K562 (cell line): Measurements from ENCODE around the gene C2orf81. TPM values are rescaled to one million over a fixed set of nuclear protein-coding genes. Genes with fewer than 3 reads are reported as not detected.

Experiments used
- BCL6 ChIP-seq: fragments of 250-450 bp; sonication (Bioruptor Pico); IDR thresholded peaks from 2 replicates; pipeline ENCODE4 v1.4.0; 2020
- CBX5 ChIP-seq: IDR thresholded peaks from 2 replicates; pipeline ENCODE4 v1.6.1; 2014; ENCODE audit warnings: low read depth, borderline replicate concordance
- CCAR2 ChIP-seq: fragments of 200-400 bp; formaldehyde crosslinking; IDR thresholded peaks from 2 replicates; pipeline ENCODE4 v1.6.1; 2017; ENCODE audit warnings: mild to moderate bottlenecking, low read depth, low read length
- CREB1 ChIP-seq, 2 experiments: sonication (generic) in 1 of 2; formaldehyde crosslinking in 1 of 2; IDR thresholded peaks; 2 replicates each; pipeline versions ENCODE4 v1.6.1 to v1.8.0; 2012 to 2022; ENCODE audit warnings: inconsistent platforms in 1 of 2, mild to moderate bottlenecking in 1 of 2, missing genetic modification reagents in 1 of 2, moderate library complexity in 1 of 2
- EZH2 ChIP-seq: IDR thresholded peaks from 2 replicates; pipeline ENCODE4 v1.6.1; 2012; ENCODE audit warnings: low read depth, mild to moderate bottlenecking, inconsistent platforms, low read length, borderline replicate concordance
- FIP1L1 ChIP-seq: fragments of 200-400 bp; formaldehyde crosslinking; IDR thresholded peaks from 2 replicates; pipeline ENCODE4 v1.6.1; 2018; ENCODE audit warnings: mild to moderate bottlenecking, low read depth, low read length; ENCODE audit not compliant: poor library complexity, severe bottlenecking
- FOSL1 ChIP-seq: fragments of 200-800 bp; sonication (Bioruptor generic); conservative IDR thresholded peaks from 2 replicates; pipeline ENCODE4 v1.6.1; 2016; ENCODE audit warnings: missing genetic modification characterization, missing compliant biosample characterization
- GTF2A2 ChIP-seq: IDR thresholded peaks from 2 replicates; pipeline ENCODE4 v1.6.1; 2016; ENCODE audit warnings: mild to moderate bottlenecking, missing genetic modification characterization, missing compliant biosample characterization
- PTRF ChIP-seq: fragments of 450-650 bp; IDR thresholded peaks from 2 replicates; pipeline ENCODE4 v1.6.1; 2016; ENCODE audit warnings: mild to moderate bottlenecking, missing genetic modification characterization, missing compliant biosample characterization
- SAFB ChIP-seq: fragments of 200-400 bp; formaldehyde crosslinking; IDR thresholded peaks from 2 replicates; pipeline ENCODE4 v1.6.1; 2017; ENCODE audit warnings: low read depth, low read length, borderline replicate concordance
- ZNF224 ChIP-seq: sonication (generic); formaldehyde crosslinking; IDR thresholded peaks from 2 replicates; pipeline ENCODE4 v1.8.0; 2022; ENCODE audit warnings: mild to moderate bottlenecking, missing genetic modification reagents
- polyA plus RNA-seq, 8 experiments: library from polyadenylated mRNA; depleted of rRNA in 4 of 8; stranded (reverse) in 5 of 8; unstranded in 3 of 8; fragments of >200 nt; fragmentation: Nextera tagmentation in 2 of 8; fragmentation: Illumina TruSeq in 1 of 8; extraction: Ambion mirVana in 2 of 8; extraction: Trizol in 1 of 8; gene quantifications; 2 replicates each; pipeline versions ENCODE4 v1.2.1 to v1.2.3, GENCODE V29; 2011 to 2014; ENCODE audit warnings: inconsistent platforms in 1 of 8, missing spikeins in 1 of 8
- total RNA-seq, 7 experiments: library from RNA; depleted of rRNA in 6 of 7; stranded (reverse); fragments of >200 nt in 6 of 7; fragmentation: Illumina TruSeq in 2 of 7; extraction: Trizol in 2 of 7; gene quantifications; 2 replicates each; pipeline versions ENCODE4 v1.2.1 to v1.2.3, GENCODE V29; 2011 to 2021; ENCODE audit warnings: low replicate concordance in 1 of 7
- TF ChIP-seq, protein P1 (sequence below): sonication (generic); formaldehyde crosslinking; IDR thresholded peaks from 2 replicates; pipeline ENCODE4 v1.8.0; 2022; ENCODE audit warnings: mild to moderate bottlenecking, missing genetic modification reagents
- TF ChIP-seq, protein P2 (sequence below): fragments of 250-450 bp; sonication (Bioruptor Pico); IDR thresholded peaks from 2 replicates; pipeline ENCODE4 v1.5.0; 2020; ENCODE audit warnings: mild to moderate bottlenecking
- TF ChIP-seq, protein P3 (sequence below): sonication (generic); formaldehyde crosslinking; IDR thresholded peaks from 2 replicates; pipeline ENCODE4 v1.8.0; 2022; ENCODE audit warnings: mild to moderate bottlenecking, missing genetic modification reagents
- TF ChIP-seq, protein P4 (sequence below): sonication (generic); formaldehyde crosslinking; IDR thresholded peaks from 2 replicates; pipeline ENCODE4 v1.9.0; 2022; ENCODE audit warnings: mild to moderate bottlenecking, missing genetic modification reagents
- TF ChIP-seq, protein P5 (sequence below): fragments of 200-800 bp; sonication (Bioruptor generic); IDR thresholded peaks from 2 replicates; pipeline ENCODE4 v1.6.1; 2017; ENCODE audit warnings: missing genetic modification characterization, missing compliant biosample characterization

Gene C2orf81
- total and polyA plus RNA-seq, 9 of the 15 experiments (the other 6 are each of a cell fraction or from before 2014, with no cell fraction given) = 0.06 TPM; not detected in 8

DNA sequence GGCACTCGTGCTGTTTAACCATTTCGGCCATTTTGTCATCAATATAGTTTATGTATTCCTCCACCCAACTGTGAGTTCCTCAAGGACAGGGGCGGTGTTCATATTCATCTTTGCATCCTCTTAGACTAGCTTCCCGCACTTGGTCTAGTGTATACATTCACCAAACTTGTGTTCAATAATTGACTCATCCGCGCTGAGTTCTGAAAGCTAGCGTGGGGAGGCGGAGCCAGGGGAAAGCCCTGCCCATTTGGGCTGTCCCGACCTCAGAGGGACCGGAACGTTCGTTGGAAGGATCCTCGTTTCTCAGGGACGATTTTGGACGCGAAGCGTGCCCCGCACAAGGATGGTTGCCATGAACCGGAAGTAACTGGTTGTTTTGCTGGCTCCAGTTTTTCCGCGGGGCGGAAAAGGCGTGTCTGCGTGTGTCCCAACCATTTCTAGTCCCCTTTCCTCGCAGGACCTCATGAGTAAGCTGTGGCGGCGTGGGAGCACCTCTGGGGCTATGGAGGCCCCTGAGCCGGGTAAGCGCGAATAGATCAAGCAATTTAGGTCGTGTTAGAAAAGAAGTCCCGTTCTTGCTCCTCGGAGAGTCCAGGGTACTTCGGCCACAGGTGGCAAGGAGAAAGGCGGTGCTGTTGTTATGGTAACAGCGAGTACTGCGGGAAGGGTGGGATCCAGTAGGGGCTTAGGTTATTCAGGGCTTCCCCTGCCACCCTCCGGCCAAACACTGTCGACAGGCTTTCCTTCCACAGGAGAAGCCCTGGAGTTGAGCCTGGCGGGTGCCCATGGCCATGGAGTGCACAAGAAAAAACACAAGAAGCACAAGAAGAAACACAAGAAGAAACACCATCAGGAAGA, 33.5 kb upstream of the C2orf81 start, which contains the start of gene INO80B (continued):
- TF ChIP-seq, protein P1, sequence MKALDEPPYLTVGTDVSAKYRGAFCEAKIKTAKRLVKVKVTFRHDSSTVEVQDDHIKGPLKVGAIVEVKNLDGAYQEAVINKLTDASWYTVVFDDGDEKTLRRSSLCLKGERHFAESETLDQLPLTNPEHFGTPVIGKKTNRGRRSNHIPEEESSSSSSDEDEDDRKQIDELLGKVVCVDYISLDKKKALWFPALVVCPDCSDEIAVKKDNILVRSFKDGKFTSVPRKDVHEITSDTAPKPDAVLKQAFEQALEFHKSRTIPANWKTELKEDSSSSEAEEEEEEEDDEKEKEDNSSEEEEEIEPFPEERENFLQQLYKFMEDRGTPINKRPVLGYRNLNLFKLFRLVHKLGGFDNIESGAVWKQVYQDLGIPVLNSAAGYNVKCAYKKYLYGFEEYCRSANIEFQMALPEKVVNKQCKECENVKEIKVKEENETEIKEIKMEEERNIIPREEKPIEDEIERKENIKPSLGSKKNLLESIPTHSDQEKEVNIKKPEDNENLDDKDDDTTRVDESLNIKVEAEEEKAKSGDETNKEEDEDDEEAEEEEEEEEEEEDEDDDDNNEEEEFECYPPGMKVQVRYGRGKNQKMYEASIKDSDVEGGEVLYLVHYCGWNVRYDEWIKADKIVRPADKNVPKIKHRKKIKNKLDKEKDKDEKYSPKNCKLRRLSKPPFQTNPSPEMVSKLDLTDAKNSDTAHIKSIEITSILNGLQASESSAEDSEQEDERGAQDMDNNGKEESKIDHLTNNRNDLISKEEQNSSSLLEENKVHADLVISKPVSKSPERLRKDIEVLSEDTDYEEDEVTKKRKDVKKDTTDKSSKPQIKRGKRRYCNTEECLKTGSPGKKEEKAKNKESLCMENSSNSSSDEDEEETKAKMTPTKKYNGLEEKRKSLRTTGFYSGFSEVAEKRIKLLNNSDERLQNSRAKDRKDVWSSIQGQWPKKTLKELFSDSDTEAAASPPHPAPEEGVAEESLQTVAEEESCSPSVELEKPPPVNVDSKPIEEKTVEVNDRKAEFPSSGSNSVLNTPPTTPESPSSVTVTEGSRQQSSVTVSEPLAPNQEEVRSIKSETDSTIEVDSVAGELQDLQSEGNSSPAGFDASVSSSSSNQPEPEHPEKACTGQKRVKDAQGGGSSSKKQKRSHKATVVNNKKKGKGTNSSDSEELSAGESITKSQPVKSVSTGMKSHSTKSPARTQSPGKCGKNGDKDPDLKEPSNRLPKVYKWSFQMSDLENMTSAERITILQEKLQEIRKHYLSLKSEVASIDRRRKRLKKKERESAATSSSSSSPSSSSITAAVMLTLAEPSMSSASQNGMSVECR (CRISPR knock-in tag) = peak; percentile 91
- TF ChIP-seq ZNF224 (CRISPR knock-in tag) (no peak), BCL6 (CRISPR knock-in tag) (no peak), PTRF (tag) (no peak), CCAR2 (peak; percentile 93; the same call in 1 of the 2 replicates), CREB1 (IDR thresholded peaks at IDR 0.05) (peak; percentile 73; the same call in 1 of the 2 replicates), CREB1 (CRISPR knock-in tag; IDR thresholded peaks at IDR 0.05) (peak; percentile 87), GTF2A2 (tag) (no peak), FOSL1 (tag) (peak; percentile 82), CBX5 (no peak), FIP1L1 (no peak), SAFB (peak; percentile 81), EZH2 (no peak)
- TF ChIP-seq, protein P2, sequence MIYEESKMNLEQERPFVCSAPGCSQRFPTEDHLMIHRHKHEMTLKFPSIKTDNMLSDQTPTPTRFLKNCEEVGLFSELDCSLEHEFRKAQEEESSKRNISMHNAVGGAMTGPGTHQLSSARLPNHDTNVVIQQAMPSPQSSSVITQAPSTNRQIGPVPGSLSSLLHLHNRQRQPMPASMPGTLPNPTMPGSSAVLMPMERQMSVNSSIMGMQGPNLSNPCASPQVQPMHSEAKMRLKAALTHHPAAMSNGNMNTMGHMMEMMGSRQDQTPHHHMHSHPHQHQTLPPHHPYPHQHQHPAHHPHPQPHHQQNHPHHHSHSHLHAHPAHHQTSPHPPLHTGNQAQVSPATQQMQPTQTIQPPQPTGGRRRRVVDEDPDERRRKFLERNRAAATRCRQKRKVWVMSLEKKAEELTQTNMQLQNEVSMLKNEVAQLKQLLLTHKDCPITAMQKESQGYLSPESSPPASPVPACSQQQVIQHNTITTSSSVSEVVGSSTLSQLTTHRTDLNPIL = no peak
- TF ChIP-seq, protein P3, sequence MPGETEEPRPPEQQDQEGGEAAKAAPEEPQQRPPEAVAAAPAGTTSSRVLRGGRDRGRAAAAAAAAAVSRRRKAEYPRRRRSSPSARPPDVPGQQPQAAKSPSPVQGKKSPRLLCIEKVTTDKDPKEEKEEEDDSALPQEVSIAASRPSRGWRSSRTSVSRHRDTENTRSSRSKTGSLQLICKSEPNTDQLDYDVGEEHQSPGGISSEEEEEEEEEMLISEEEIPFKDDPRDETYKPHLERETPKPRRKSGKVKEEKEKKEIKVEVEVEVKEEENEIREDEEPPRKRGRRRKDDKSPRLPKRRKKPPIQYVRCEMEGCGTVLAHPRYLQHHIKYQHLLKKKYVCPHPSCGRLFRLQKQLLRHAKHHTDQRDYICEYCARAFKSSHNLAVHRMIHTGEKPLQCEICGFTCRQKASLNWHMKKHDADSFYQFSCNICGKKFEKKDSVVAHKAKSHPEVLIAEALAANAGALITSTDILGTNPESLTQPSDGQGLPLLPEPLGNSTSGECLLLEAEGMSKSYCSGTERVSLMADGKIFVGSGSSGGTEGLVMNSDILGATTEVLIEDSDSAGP (CRISPR knock-in tag) = no peak; the same call in 1 of the 2 replicates
- TF ChIP-seq, protein P4, sequence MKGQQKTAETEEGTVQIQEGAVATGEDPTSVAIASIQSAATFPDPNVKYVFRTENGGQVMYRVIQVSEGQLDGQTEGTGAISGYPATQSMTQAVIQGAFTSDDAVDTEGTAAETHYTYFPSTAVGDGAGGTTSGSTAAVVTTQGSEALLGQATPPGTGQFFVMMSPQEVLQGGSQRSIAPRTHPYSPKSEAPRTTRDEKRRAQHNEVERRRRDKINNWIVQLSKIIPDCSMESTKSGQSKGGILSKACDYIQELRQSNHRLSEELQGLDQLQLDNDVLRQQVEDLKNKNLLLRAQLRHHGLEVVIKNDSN (CRISPR knock-in tag) = no peak
- TF ChIP-seq, protein P5, sequence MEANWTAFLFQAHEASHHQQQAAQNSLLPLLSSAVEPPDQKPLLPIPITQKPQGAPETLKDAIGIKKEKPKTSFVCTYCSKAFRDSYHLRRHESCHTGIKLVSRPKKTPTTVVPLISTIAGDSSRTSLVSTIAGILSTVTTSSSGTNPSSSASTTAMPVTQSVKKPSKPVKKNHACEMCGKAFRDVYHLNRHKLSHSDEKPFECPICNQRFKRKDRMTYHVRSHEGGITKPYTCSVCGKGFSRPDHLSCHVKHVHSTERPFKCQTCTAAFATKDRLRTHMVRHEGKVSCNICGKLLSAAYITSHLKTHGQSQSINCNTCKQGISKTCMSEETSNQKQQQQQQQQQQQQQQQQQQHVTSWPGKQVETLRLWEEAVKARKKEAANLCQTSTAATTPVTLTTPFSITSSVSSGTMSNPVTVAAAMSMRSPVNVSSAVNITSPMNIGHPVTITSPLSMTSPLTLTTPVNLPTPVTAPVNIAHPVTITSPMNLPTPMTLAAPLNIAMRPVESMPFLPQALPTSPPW (CRISPR knock-in tag) = peak; percentile 69
